ENCODE measurements around the gene CARS2. TPM values are rescaled to one million over a fixed set of nuclear protein-coding genes. Genes with fewer than 3 reads are reported as not detected.
"Not testable (repeated sequence)": the region's sequence is repeated elsewhere in the genome, so short reads cannot be mapped to it uniquely, and the experiment has no call there.

The CARS2 gene
- total RNA-seq, 1 experiment from 2014 or later = 31.9 TPM

DNA sequence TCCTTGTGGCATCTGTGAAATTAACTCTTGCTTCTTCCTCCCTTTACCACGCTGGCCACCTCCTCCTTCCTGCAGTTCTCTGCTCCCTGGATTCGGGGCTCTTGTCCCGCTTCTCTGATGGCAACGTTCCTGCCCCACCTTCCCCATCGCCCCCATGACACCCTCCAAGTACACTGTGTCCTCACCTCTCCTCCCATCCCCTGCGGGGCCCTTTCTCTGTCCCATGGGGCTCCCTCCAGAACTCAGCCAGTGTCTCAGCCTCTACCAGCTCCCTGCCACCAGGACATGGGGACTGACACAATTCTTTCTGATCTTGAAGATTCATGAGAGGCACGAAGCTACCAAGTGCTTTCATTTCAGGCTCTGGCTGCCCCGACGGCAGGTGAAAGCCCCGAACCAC is 9.1 kb downstream of the CARS2 start:
- Histone ChIP-seq H3K36me3 (ENCODE audit: control insufficient read depth, insufficient read depth, low read length) (no peaks in the 10 kb centered on the region), H3K4me1 (ENCODE audit: control insufficient read depth, insufficient read depth, low read length) (no peaks in the 10 kb centered on the region), H3K9me3 (ENCODE audit: control insufficient read depth, insufficient read depth, low read depth, low read length) (no peaks in the 10 kb centered on the region), H3K4me3 (ENCODE audit: low read depth in 2 of 2, low read length in 2 of 2) (no peak overlapping the region), H3K27me3 (ENCODE audit: control insufficient read depth, insufficient read depth, low read length) (no peaks in the 10 kb centered on the region), H3K27ac (ENCODE audit: low read length) (no peak overlapping the region)
- CTCF ChIA-PET = no interaction called here
- ATAC-seq (no peak), DNase-seq (ENCODE audit: low read depth, low spot score) (no peak)
- no TSS peak for BruUV-seq (replicated peaks)
- TF ChIP-seq, protein P1, sequence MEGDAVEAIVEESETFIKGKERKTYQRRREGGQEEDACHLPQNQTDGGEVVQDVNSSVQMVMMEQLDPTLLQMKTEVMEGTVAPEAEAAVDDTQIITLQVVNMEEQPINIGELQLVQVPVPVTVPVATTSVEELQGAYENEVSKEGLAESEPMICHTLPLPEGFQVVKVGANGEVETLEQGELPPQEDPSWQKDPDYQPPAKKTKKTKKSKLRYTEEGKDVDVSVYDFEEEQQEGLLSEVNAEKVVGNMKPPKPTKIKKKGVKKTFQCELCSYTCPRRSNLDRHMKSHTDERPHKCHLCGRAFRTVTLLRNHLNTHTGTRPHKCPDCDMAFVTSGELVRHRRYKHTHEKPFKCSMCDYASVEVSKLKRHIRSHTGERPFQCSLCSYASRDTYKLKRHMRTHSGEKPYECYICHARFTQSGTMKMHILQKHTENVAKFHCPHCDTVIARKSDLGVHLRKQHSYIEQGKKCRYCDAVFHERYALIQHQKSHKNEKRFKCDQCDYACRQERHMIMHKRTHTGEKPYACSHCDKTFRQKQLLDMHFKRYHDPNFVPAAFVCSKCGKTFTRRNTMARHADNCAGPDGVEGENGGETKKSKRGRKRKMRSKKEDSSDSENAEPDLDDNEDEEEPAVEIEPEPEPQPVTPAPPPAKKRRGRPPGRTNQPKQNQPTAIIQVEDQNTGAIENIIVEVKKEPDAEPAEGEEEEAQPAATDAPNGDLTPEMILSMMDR (IDR thresholded peaks at IDR 0.05) = no peak
- TF ChIP-seq TCF7L2 (IDR thresholded peaks at IDR 0.05; ENCODE audit: low read depth, low read length) = no peak
- TF ChIP-seq, protein P2, sequence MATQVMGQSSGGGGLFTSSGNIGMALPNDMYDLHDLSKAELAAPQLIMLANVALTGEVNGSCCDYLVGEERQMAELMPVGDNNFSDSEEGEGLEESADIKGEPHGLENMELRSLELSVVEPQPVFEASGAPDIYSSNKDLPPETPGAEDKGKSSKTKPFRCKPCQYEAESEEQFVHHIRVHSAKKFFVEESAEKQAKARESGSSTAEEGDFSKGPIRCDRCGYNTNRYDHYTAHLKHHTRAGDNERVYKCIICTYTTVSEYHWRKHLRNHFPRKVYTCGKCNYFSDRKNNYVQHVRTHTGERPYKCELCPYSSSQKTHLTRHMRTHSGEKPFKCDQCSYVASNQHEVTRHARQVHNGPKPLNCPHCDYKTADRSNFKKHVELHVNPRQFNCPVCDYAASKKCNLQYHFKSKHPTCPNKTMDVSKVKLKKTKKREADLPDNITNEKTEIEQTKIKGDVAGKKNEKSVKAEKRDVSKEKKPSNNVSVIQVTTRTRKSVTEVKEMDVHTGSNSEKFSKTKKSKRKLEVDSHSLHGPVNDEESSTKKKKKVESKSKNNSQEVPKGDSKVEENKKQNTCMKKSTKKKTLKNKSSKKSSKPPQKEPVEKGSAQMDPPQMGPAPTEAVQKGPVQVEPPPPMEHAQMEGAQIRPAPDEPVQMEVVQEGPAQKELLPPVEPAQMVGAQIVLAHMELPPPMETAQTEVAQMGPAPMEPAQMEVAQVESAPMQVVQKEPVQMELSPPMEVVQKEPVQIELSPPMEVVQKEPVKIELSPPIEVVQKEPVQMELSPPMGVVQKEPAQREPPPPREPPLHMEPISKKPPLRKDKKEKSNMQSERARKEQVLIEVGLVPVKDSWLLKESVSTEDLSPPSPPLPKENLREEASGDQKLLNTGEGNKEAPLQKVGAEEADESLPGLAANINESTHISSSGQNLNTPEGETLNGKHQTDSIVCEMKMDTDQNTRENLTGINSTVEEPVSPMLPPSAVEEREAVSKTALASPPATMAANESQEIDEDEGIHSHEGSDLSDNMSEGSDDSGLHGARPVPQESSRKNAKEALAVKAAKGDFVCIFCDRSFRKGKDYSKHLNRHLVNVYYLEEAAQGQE (IDR thresholded peaks at IDR 0.05; ENCODE audit: insufficient read depth in 1 of 2, low read depth in 2 of 2, low read length in 1 of 2) = no peak
- no peak for TF ChIP-seq POLR2AphosphoS5 (IDR thresholded peaks at IDR 0.05; ENCODE audit: low read depth, low read length)
- no peak for TF ChIP-seq SIN3A (IDR thresholded peaks at IDR 0.05; ENCODE audit: borderline replicate concordance, insufficient read depth, low read depth, low read length)
- in situ Hi-C loops (cut with HindIII; ENCODE audit: low pct_unique_long_range_greater_than_20kb, low sequenced_read_pairs) (no loop called here), intact Hi-C loops (cut with micrococcal nuclease; ENCODE audit: unreplicated experiment) (no loop called here)
- POLR2A ChIA-PET = no interaction called here

DNA sequence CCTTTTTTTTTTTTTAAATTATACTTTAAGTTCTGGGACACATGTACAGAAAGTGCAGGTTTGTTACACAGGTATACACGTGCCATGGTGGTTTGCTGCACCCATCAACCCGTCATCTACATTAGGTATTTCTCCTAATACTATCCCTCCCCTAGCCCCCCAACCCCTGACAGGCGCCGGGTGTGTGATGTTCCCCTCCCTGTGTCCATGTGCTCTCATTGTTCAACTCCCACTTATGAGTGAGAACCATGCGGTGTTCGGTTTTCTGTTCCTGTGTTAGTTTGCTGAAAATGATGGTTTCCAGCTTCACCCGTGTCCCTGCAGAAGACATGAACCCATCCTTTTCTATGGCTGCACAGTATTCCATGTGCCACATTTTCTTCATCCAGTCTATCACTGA is 10.1 kb downstream of the CARS2 start:
- H3K27me3 ChIP-seq (ENCODE audit: control insufficient read depth, insufficient read depth, low read length); H3K27ac ChIP-seq (ENCODE audit: low read length); H3K4me3 ChIP-seq (ENCODE audit: low read depth in 2 of 2, low read length in 2 of 2); intact Hi-C loops (cut with micrococcal nuclease; ENCODE audit: unreplicated experiment); CTCF ChIA-PET; H3K4me1 ChIP-seq (ENCODE audit: control insufficient read depth, insufficient read depth, low read length); H3K36me3 ChIP-seq (ENCODE audit: control insufficient read depth, insufficient read depth, low read length); BruUV-seq (replicated peaks); H3K9me3 ChIP-seq (ENCODE audit: control insufficient read depth, insufficient read depth, low read depth, low read length); in situ Hi-C loops (cut with HindIII; ENCODE audit: low pct_unique_long_range_greater_than_20kb, low sequenced_read_pairs); DNase-seq (ENCODE audit: low read depth, low spot score); POLR2A ChIA-PET; ATAC-seq: not testable (repeated sequence)

DNA sequence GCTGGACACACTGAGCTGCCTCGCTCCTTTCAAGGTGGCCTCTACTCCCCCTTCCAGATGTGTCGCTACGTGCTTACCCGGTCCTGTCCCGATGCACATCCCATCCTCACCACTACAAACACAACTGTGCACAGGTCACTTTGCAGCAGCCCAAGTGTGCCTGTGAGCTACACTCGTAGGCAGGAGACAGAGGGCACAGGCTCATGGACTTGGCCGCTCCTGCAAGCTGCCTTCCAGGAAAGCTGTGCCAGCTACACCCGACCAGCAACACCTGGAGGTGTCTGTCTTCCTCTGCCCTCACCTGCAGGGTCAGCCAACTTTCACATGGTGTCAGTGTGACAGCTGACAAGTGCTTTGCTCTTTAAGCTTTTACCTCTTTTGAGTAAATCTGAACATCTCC is 15.4 kb downstream of the CARS2 start:
- DNase-seq (ENCODE audit: low read depth, low spot score) (no peak), ATAC-seq (no peak)
- in situ Hi-C loops (cut with HindIII; ENCODE audit: low pct_unique_long_range_greater_than_20kb, low sequenced_read_pairs) = no loop called here
- H3K27ac ChIP-seq (ENCODE audit: low read length) = no peak overlapping the region
- H3K4me1 ChIP-seq (ENCODE audit: control insufficient read depth, insufficient read depth, low read length) = no peaks in the 10 kb centered on the region
- H3K27me3 ChIP-seq (ENCODE audit: control insufficient read depth, insufficient read depth, low read length) = no peaks in the 10 kb centered on the region
- BruUV-seq (replicated peaks) = no TSS peak
- intact Hi-C loops (cut with micrococcal nuclease; ENCODE audit: unreplicated experiment) = no loop called here
- ChIA-PET CTCF (no interaction called here), POLR2A (no interaction called here)
- TF ChIP-seq, protein P1 (IDR thresholded peaks at IDR 0.05) = no peak
- TF ChIP-seq, protein P2 (IDR thresholded peaks at IDR 0.05; ENCODE audit: insufficient read depth in 1 of 2, low read depth in 2 of 2, low read length in 1 of 2) = no peak
- no peak for TF ChIP-seq POLR2AphosphoS5 (IDR thresholded peaks at IDR 0.05; ENCODE audit: low read depth, low read length)
- TF ChIP-seq SIN3A (IDR thresholded peaks at IDR 0.05; ENCODE audit: borderline replicate concordance, insufficient read depth, low read depth, low read length) = no peak
- no peak for TF ChIP-seq TCF7L2 (IDR thresholded peaks at IDR 0.05; ENCODE audit: low read depth, low read length)
- H3K36me3 ChIP-seq (ENCODE audit: control insufficient read depth, insufficient read depth, low read length) = no peaks in the 10 kb centered on the region
- no peak overlapping the region for H3K4me3 ChIP-seq (ENCODE audit: low read depth in 2 of 2, low read length in 2 of 2)
- no peaks in the 10 kb centered on the region for H3K9me3 ChIP-seq (ENCODE audit: control insufficient read depth, insufficient read depth, low read depth, low read length)
